GM04503 (cell line): Measurements from ENCODE around the gene CEMIP2.

Experiments
- DNase-seq: peaks from one replicate; pipeline ENCODE4 v3.0.0-alpha.2; 2012; ENCODE audit warnings: low read depth

The CEMIP2 gene

GRCh38 chr9:71769175-71770161 is 1.2 kb upstream of the CEMIP2 start:
- no peak for DNase-seq

GRCh38 chr9:71767776-71768321 is 464 bp downstream of the CEMIP2 start:
- no peak for DNase-seq

GRCh38 chr9:71767163-71767775 is 1.0 kb downstream of the CEMIP2 start:
- DNase-seq = no peak

GRCh38 chr9:71766663-71767062 is 1.6 kb downstream of the CEMIP2 start:
- DNase-seq = no peak

GRCh38 chr9:71765693-71766092 is 2.6 kb downstream of the CEMIP2 start:
- DNase-seq = no peak

GRCh38 chr9:71764891-71765290 is 3.4 kb downstream of the CEMIP2 start:
- no peak for DNase-seq

- DNase-seq = no peak
These were observed 3.9 kb downstream of the CEMIP2 start for GRCh38 chr9:71764463-71764862.

GRCh38 chr9:71763832-71764231 is 4.5 kb downstream of the CEMIP2 start:
- no peak for DNase-seq

- DNase-seq = peak; percentile 73
These were observed 5.2 kb downstream of the CEMIP2 start for GRCh38 chr9:71762900-71763653.

- DNase-seq = no peak
These were observed 6.4 kb downstream of the CEMIP2 start for GRCh38 chr9:71761938-71762353.

GRCh38 chr9:71760901-71761300 is 7.4 kb downstream of the CEMIP2 start:
- no peak for DNase-seq

- DNase-seq = no peak
These were observed 9.5 kb downstream of the CEMIP2 start for GRCh38 chr9:71758785-71759184.

- DNase-seq = no peak
These were observed 10.0 kb downstream of the CEMIP2 start for GRCh38 chr9:71758277-71758676.

GRCh38 chr9:71756753-71757152 is 11.6 kb downstream of the CEMIP2 start:
- DNase-seq = no peak

- no peak for DNase-seq
These were observed 12.4 kb downstream of the CEMIP2 start for GRCh38 chr9:71755869-71756268.

- DNase-seq = no peak
These were observed 13.1 kb downstream of the CEMIP2 start for GRCh38 chr9:71755230-71755629.

GRCh38 chr9:71754151-71754550 is 14.2 kb downstream of the CEMIP2 start:
- DNase-seq = no peak

GRCh38 chr9:71752928-71753327 is 15.4 kb downstream of the CEMIP2 start:
- DNase-seq = no peak

GRCh38 chr9:71752352-71752751 is 16.0 kb downstream of the CEMIP2 start:
- DNase-seq = no peak

GRCh38 chr9:71748280-71748743 is 20.0 kb downstream of the CEMIP2 start:
- peak; percentile 84 for DNase-seq

- no peak for DNase-seq
These were observed 20.7 kb downstream of the CEMIP2 start for GRCh38 chr9:71747576-71747975.

GRCh38 chr9:71746758-71747125 is 21.6 kb downstream of the CEMIP2 start:
- DNase-seq = no peak
